ENCODE results near the gene CERS6. TPM values are rescaled to one million over a fixed set of nuclear protein-coding genes. Genes with fewer than 3 reads are reported as not detected.

The CERS6 gene
- total RNA-seq, 1 donor from 2014 or later: 27.1 TPM

- intact Hi-C loops (cut with micrococcal nuclease): no loop called here
- Mint-ChIP-seq H3K27ac (no peak overlapping the region), H3K4me1 (ENCODE audit: low read depth) (peaks cover 81% of the 10 kb centered on the region), H3K4me3 (no peak overlapping the region), H3K36me3 (ENCODE audit: low read depth) (peaks cover 9% of the 10 kb centered on the region), H3K9me3 (no peaks in the 10 kb centered on the region), H3K27me3 (ENCODE audit: insufficient read depth) (peaks cover under 1% of the 10 kb centered on the region)
- no peak for DNase-seq (ENCODE audit: low spot score)
Observed at GRCh38 chr2:168462543-168463045, 6.5 kb downstream of the CERS6 start.

GRCh38 chr2:168465594-168465993, 9.5 kb downstream of the CERS6 start:
- Mint-ChIP-seq H3K27ac (peak overlapping the region; percentile 30), H3K36me3 (ENCODE audit: low read depth) (peaks cover 7% of the 10 kb centered on the region), H3K27me3 (ENCODE audit: insufficient read depth) (no peaks in the 10 kb centered on the region), H3K4me3 (no peak overlapping the region), H3K4me1 (ENCODE audit: low read depth) (peaks cover 73% of the 10 kb centered on the region), H3K9me3 (no peaks in the 10 kb centered on the region)
- no peak for DNase-seq (ENCODE audit: low spot score)
- intact Hi-C loops (cut with micrococcal nuclease): loop anchor here (1.0 kb wide), 1 partner anchor 8 kb away; no protein-coding TSS in a partner anchor

- peak overlapping the region; percentile 29 for H3K4me3 Mint-ChIP-seq
- H3K36me3 Mint-ChIP-seq (ENCODE audit: low read depth): peaks cover 7% of the 10 kb centered on the region
- no peaks in the 10 kb centered on the region for H3K9me3 Mint-ChIP-seq
- intact Hi-C loops (cut with micrococcal nuclease): no loop called here
- DNase-seq (ENCODE audit: low spot score): no peak
- no peaks in the 10 kb centered on the region for H3K27me3 Mint-ChIP-seq (ENCODE audit: insufficient read depth)
- peaks cover 70% of the 10 kb centered on the region for H3K4me1 Mint-ChIP-seq (ENCODE audit: low read depth)
- H3K27ac Mint-ChIP-seq: peak overlapping the region; percentile 62
Observed at GRCh38 chr2:168466190-168466737, 10.2 kb downstream of the CERS6 start.

- peak overlapping the region; percentile 21 for H3K4me3 Mint-ChIP-seq
- peaks cover 62% of the 10 kb centered on the region for H3K4me1 Mint-ChIP-seq (ENCODE audit: low read depth)
- intact Hi-C loops (cut with micrococcal nuclease): no loop called here
Observed at GRCh38 chr2:168466834-168467565, 10.9 kb downstream of the CERS6 start.

GRCh38 chr2:168467729-168468128, 11.7 kb downstream of the CERS6 start:
- Mint-ChIP-seq H3K4me3 (no peak overlapping the region), H3K36me3 (ENCODE audit: low read depth) (peaks cover 7% of the 10 kb centered on the region), H3K27ac (no peak overlapping the region), H3K27me3 (ENCODE audit: insufficient read depth) (no peaks in the 10 kb centered on the region), H3K9me3 (no peaks in the 10 kb centered on the region), H3K4me1 (ENCODE audit: low read depth) (peaks cover 59% of the 10 kb centered on the region)
- intact Hi-C loops (cut with micrococcal nuclease): no loop called here
- DNase-seq (ENCODE audit: low spot score): no peak

More at GRCh38 chr2:168466834-168467565, 10.9 kb downstream of the CERS6 start:
- no peaks in the 10 kb centered on the region for H3K9me3 Mint-ChIP-seq
- DNase-seq (ENCODE audit: low spot score): no peak
- peak overlapping the region; percentile 62 for H3K27ac Mint-ChIP-seq
- no peaks in the 10 kb centered on the region for H3K27me3 Mint-ChIP-seq (ENCODE audit: insufficient read depth)
- H3K36me3 Mint-ChIP-seq (ENCODE audit: low read depth): peaks cover 7% of the 10 kb centered on the region

- Mint-ChIP-seq H3K27ac (no peak overlapping the region), H3K36me3 (ENCODE audit: low read depth) (peaks cover 8% of the 10 kb centered on the region), H3K4me1 (ENCODE audit: low read depth) (peaks cover 59% of the 10 kb centered on the region), H3K27me3 (ENCODE audit: insufficient read depth) (no peaks in the 10 kb centered on the region), H3K9me3 (no peaks in the 10 kb centered on the region), H3K4me3 (no peak overlapping the region)
- intact Hi-C loops (cut with micrococcal nuclease): no loop called here
- no peak for DNase-seq (ENCODE audit: low spot score)
Observed at GRCh38 chr2:168468354-168468753, 12.3 kb downstream of the CERS6 start.

GRCh38 chr2:168469281-168469988, 13.4 kb downstream of the CERS6 start:
- intact Hi-C loops (cut with micrococcal nuclease): no loop called here
- Mint-ChIP-seq H3K4me1 (ENCODE audit: low read depth) (peaks cover 56% of the 10 kb centered on the region), H3K4me3 (no peak overlapping the region), H3K9me3 (no peaks in the 10 kb centered on the region), H3K36me3 (ENCODE audit: low read depth) (peaks cover 8% of the 10 kb centered on the region), H3K27me3 (ENCODE audit: insufficient read depth) (no peaks in the 10 kb centered on the region), H3K27ac (no peak overlapping the region)
- no peak for DNase-seq (ENCODE audit: low spot score)

- Mint-ChIP-seq H3K9me3 (no peaks in the 10 kb centered on the region), H3K27ac (no peak overlapping the region), H3K4me1 (ENCODE audit: low read depth) (peaks cover 45% of the 10 kb centered on the region), H3K27me3 (ENCODE audit: insufficient read depth) (no peaks in the 10 kb centered on the region), H3K36me3 (ENCODE audit: low read depth) (peaks cover 8% of the 10 kb centered on the region), H3K4me3 (no peak overlapping the region)
- intact Hi-C loops (cut with micrococcal nuclease): no loop called here
- DNase-seq (ENCODE audit: low spot score): no peak
Observed at GRCh38 chr2:168470320-168471162, 14.5 kb downstream of the CERS6 start.

- intact Hi-C loops (cut with micrococcal nuclease): no loop called here
- peaks cover 41% of the 10 kb centered on the region for H3K4me1 Mint-ChIP-seq (ENCODE audit: low read depth)
- H3K36me3 Mint-ChIP-seq (ENCODE audit: low read depth): peaks cover 8% of the 10 kb centered on the region
- H3K9me3 Mint-ChIP-seq: no peaks in the 10 kb centered on the region
- DNase-seq (ENCODE audit: low spot score): no peak
- no peak overlapping the region for H3K27ac Mint-ChIP-seq
- no peak overlapping the region for H3K4me3 Mint-ChIP-seq
- H3K27me3 Mint-ChIP-seq (ENCODE audit: insufficient read depth): no peaks in the 10 kb centered on the region
Observed at GRCh38 chr2:168471163-168471475, 15.0 kb downstream of the CERS6 start.

- intact Hi-C loops (cut with micrococcal nuclease): no loop called here
- DNase-seq (ENCODE audit: low spot score): no peak
- H3K4me3 Mint-ChIP-seq: no peak overlapping the region
- H3K4me1 Mint-ChIP-seq (ENCODE audit: low read depth): peaks cover 21% of the 10 kb centered on the region
- H3K27ac Mint-ChIP-seq: no peak overlapping the region
- peaks cover 1% of the 10 kb centered on the region for H3K36me3 Mint-ChIP-seq (ENCODE audit: low read depth)
- H3K9me3 Mint-ChIP-seq: no peaks in the 10 kb centered on the region
- no peaks in the 10 kb centered on the region for H3K27me3 Mint-ChIP-seq (ENCODE audit: insufficient read depth)
Observed at GRCh38 chr2:168475636-168476035, 19.6 kb downstream of the CERS6 start.

GRCh38 chr2:168478206-168478605, 22.1 kb downstream of the CERS6 start:
- no peak overlapping the region for H3K27ac Mint-ChIP-seq
- intact Hi-C loops (cut with micrococcal nuclease): no loop called here
- no peaks in the 10 kb centered on the region for H3K9me3 Mint-ChIP-seq
- peaks cover 22% of the 10 kb centered on the region for H3K4me1 Mint-ChIP-seq (ENCODE audit: low read depth)
- H3K27me3 Mint-ChIP-seq (ENCODE audit: insufficient read depth): no peaks in the 10 kb centered on the region
- H3K36me3 Mint-ChIP-seq (ENCODE audit: low read depth): no peaks in the 10 kb centered on the region
- DNase-seq (ENCODE audit: low spot score): no peak
- no peak overlapping the region for H3K4me3 Mint-ChIP-seq

GRCh38 chr2:168480356-168480755, 24.3 kb downstream of the CERS6 start:
- no peak overlapping the region for H3K4me3 Mint-ChIP-seq
- H3K27ac Mint-ChIP-seq: no peak overlapping the region
- intact Hi-C loops (cut with micrococcal nuclease): no loop called here
- H3K9me3 Mint-ChIP-seq: peaks cover under 1% of the 10 kb centered on the region
- peaks cover 4% of the 10 kb centered on the region for H3K36me3 Mint-ChIP-seq (ENCODE audit: low read depth)
- DNase-seq (ENCODE audit: low spot score): no peak
- H3K4me1 Mint-ChIP-seq (ENCODE audit: low read depth): peaks cover 22% of the 10 kb centered on the region
- H3K27me3 Mint-ChIP-seq (ENCODE audit: insufficient read depth): no peaks in the 10 kb centered on the region

Data from activated T-helper 1 cell treated with anti-CD3 and anti-CD28 coated beads, Interleukin-12 subunit alpha, Interleukin-12 subunit beta, Interleukin-2, Interleukin-4 antibody, amounts not matched to agents 30 ng/mL and 10 ng/mL and 1 ng/mL, durations not matched to agents 14 hours and 24 hours and 36 hours (primary cell).